ENCODE data around the gene HCFC1. TPM values are rescaled to one million over a fixed set of nuclear protein-coding genes. Genes with fewer than 3 reads are reported as not detected.

Gene HCFC1
- total and polyA plus RNA-seq, 9 of the 15 experiments (the other 6 are each of a cell fraction or from before 2014, with no cell fraction given): 2.8 to 133 (median 17.1) TPM

DNA sequence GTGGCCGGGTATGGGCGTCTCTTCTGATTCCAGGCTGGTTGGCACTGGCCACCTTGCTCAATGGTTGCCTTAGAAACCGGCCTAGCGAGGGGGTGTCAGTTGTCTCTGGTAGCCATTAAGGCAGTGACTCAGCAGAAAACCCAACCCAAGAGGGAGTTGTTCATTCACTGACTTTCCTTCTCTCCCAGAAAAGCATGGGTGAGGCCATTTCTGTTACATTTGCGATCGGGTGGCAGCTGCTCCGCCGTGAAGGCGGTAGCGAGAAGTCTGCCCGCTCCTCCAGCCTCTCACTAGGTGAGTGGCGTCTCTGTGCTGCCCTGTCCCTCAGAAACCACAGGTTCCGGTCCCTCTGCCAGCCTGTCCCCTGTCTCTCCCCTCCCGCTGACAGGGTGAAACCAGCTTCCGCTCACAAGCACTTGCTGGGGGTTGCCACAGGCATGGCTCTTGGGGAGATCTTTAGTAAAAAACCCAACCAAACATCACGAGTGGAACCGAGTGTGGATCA, 30.6 kb upstream of the HCFC1 start (continued):
- TF ChIP-seq, protein P1, sequence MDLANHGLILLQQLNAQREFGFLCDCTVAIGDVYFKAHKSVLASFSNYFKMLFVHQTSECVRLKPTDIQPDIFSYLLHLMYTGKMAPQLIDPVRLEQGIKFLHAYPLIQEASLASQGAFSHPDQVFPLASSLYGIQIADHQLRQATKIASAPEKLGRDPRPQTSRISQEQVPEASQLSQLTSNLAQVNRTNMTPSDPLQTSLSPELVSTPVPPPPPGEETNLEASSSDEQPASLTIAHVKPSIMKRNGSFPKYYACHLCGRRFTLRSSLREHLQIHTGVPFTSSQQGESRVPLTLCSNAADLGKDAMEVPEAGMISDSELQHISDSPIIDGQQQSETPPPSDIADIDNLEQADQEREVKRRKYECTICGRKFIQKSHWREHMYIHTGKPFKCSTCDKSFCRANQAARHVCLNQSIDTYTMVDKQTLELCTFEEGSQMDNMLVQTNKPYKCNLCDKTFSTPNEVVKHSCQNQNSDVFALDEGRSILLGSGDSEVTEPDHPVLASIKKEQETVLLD (IDR thresholded peaks at IDR 0.05): no peak
- TF ChIP-seq, protein P2, sequence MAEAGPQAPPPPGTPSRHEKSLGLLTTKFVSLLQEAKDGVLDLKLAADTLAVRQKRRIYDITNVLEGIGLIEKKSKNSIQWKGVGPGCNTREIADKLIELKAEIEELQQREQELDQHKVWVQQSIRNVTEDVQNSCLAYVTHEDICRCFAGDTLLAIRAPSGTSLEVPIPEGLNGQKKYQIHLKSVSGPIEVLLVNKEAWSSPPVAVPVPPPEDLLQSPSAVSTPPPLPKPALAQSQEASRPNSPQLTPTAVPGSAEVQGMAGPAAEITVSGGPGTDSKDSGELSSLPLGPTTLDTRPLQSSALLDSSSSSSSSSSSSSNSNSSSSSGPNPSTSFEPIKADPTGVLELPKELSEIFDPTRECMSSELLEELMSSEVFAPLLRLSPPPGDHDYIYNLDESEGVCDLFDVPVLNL (CRISPR knock-in tag; IDR thresholded peaks at IDR 0.05; ENCODE audit: low read depth): no peak
- TF ChIP-seq ZNF75A (CRISPR knock-in tag; IDR thresholded peaks at IDR 0.05) (no peak), ZBTB17 (CRISPR knock-in tag; IDR thresholded peaks at IDR 0.05) (peak; percentile 87), ARNT (IDR thresholded peaks at IDR 0.05) (no peak), ZMIZ1 (IDR thresholded peaks at IDR 0.05; ENCODE audit: low read depth in 2 of 2, low read length in 2 of 2) (no peak), PHB2 (IDR thresholded peaks at IDR 0.05; ENCODE audit: low read depth) (no peak), GATAD2A (IDR thresholded peaks at IDR 0.05) (0 out of 2 replicates have a peak, but pooled peaks have one; percentile 29), ADNP (tag; IDR thresholded peaks at IDR 0.05) (no peak), ZNF778 (CRISPR knock-in tag; IDR thresholded peaks at IDR 0.05) (no peak), MAFK (IDR thresholded peaks at IDR 0.05; ENCODE audit: low read length) (peak; percentile 95), DMBX1 (CRISPR knock-in tag; IDR thresholded peaks at IDR 0.05; ENCODE audit: borderline replicate concordance) (peak; percentile 97), SOX6 (IDR thresholded peaks at IDR 0.05) (no peak), ZNF644 (tag; IDR thresholded peaks at IDR 0.05; ENCODE audit: low read depth) (peak; percentile 95), MCM5 (IDR thresholded peaks at IDR 0.05; ENCODE audit: low read depth) (no peak), FOXA3 (CRISPR knock-in tag; conservative IDR thresholded peaks at IDR 0.05 in 1 of 2, IDR thresholded peaks at IDR 0.05 in 1 of 2) (no peak), TFAM (CRISPR knock-in tag; conservative IDR thresholded peaks at IDR 0.05) (no peak), HNRNPL (IDR thresholded peaks at IDR 0.05; ENCODE audit: low read depth, low read length) (no peak), SRSF7 (optimal IDR thresholded peaks at IDR 0.05; ENCODE audit: low read depth, low read length) (no peak), SMC3 (conservative IDR thresholded peaks at IDR 0.05; ENCODE audit: insufficient read depth, low read depth, low read length) (no peak), HDAC3 (IDR thresholded peaks at IDR 0.05; ENCODE audit: borderline replicate concordance, partially characterized antibody) (no peak)
- TF ChIP-seq, protein P3, sequence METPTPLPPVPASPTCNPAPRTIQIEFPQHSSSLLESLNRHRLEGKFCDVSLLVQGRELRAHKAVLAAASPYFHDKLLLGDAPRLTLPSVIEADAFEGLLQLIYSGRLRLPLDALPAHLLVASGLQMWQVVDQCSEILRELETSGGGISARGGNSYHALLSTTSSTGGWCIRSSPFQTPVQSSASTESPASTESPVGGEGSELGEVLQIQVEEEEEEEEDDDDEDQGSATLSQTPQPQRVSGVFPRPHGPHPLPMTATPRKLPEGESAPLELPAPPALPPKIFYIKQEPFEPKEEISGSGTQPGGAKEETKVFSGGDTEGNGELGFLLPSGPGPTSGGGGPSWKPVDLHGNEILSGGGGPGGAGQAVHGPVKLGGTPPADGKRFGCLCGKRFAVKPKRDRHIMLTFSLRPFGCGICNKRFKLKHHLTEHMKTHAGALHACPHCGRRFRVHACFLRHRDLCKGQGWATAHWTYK (CRISPR knock-in tag; IDR thresholded peaks at IDR 0.05): peak; percentile 98
- TF ChIP-seq, protein P4, sequence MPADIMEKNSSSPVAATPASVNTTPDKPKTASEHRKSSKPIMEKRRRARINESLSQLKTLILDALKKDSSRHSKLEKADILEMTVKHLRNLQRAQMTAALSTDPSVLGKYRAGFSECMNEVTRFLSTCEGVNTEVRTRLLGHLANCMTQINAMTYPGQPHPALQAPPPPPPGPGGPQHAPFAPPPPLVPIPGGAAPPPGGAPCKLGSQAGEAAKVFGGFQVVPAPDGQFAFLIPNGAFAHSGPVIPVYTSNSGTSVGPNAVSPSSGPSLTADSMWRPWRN (IDR thresholded peaks at IDR 0.05; ENCODE audit: low read depth): no peak
